Stimulated activated CD4-positive, alpha-beta T cell treated with anti-CD3 and anti-CD28 coated beads, TNF-alpha, amount 100 ng/mL, for 48 hours (primary cell): Measurements from ENCODE around the gene ZNF215.
"Not testable (repeated sequence)": the region's sequence is repeated elsewhere in the genome, so short reads cannot be mapped to it uniquely, and the experiment has no call there.

Experiments
- DNase-seq, 3 donors: peaks; one replicate each; pipeline ENCODE4 v3.0.0-alpha.2; 2020; ENCODE audit warnings: low read depth in 3 of 3

ZNF215 gene

DNA sequence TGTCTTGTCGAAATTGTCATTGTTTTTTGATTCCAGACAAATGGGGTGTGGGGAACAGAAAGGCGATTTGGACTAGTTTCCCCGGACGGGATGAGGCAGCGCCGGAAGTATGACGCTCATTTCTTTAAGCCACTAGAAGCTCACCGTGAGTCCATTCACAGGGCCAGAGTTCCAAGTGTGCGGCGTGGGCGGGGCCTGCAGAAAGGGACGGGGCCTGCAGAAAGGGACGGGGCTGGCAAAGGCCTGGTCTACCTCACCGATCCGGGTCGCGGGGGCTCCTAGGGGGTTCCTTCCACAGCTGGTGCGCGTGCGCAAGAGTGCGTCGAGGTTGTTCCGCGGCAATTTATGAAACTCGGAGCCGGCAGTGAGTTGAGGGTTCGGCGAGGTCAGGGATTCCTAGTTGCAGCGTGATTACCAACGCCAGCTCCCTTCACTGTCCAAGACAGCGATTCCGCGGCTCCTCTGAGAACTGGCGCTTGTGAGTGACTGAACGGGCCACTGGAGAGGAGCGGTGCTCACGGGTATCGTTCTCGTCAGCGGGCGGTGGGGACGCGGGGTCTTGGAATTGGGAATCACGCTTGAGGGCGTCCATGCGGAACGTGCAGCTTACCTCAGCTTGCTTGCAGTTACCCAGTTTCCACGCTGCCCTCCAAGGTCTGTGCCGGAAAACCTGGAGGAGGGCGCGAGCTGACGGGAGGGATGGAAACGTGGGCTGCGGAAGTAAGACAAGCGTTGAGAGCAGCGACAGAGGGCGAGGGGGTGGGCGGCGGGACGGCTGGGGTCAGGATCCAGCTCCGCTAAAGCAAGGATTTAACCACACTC is at the start of gene ZNF215:
ZNF215 (plus strand) TSS at position 219 of the 822 bp plus-strand sequence. CDS start 5,847 bp downstream, outside the sequence.
- DNase-seq: peak; percentile 1 to 49 (median 13)

- no peak for DNase-seq
These were observed 49.3 kb upstream of the ZNF215 start for GRCh38 chr11:6876914-6877313.

- DNase-seq: no peak
These were observed 43.5 kb upstream of the ZNF215 start for GRCh38 chr11:6882751-6883150.

DNA sequence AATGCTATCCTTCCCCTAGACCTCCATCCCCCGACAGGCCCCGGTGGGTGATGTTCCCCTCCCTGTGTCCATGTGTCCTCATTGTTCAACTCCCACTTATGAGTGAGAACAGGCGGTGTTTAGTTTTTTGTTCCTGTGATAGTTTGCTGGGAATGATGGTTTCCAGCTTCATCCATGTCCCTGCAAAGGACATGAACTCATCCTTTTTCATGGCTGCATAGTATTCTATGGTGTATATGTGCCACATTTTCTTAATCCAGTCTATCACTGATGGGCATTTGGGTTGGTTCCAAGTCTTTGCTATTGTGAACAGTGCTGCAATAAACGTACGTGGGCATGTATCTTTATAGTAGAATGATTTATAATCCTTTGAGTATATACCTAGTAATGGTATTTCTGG is 38.5 kb upstream of the ZNF215 start:
- not testable (repeated sequence) for DNase-seq

GRCh38 chr11:6888830-6889229 is 37.4 kb upstream of the ZNF215 start:
- no peak for DNase-seq

DNA sequence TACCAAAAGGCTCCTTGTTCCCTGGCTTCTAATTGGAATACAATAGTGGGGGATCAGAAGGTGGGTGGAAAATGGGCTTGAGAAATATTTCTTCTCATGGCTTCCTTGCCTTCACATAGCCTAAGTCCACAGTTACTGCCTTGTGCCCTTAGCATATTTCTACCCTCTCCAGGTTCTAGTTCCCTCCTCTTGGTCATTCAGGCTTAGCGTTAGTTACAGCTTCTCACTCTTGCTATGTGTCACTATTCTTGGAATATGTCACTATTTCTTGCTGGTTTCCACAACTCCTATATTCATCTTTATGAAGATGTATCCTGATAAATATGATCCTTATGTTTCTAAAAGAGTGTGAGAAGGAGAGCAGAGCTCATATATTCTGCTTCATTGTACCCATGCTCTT is 36.4 kb upstream of the ZNF215 start:
- DNase-seq: no peak

DNA sequence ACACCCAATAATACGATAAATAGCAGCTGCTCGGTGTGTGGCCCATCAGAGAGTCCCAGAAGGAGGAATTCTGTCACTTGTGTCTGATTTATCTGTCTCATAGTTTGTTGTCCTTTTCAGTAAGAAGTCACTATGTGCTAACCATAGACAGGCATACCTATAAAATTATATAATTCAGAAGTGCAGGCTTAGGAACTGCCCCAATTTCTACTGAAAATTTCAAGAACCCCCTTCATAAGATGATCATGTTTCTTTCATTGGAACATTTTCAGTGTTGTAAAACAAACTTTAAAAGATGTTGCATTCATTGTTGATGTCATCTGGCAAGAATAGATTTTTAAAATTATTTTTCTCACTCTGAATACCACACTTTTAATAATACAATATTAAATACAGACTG is 33.8 kb upstream of the ZNF215 start, which contains the start of gene OR2D2:
OR2D2 (minus strand) TSS at position 101 of the 400 bp plus-strand sequence; CDS start at position 101, 0 bp downstream.
- no peak for DNase-seq

DNA sequence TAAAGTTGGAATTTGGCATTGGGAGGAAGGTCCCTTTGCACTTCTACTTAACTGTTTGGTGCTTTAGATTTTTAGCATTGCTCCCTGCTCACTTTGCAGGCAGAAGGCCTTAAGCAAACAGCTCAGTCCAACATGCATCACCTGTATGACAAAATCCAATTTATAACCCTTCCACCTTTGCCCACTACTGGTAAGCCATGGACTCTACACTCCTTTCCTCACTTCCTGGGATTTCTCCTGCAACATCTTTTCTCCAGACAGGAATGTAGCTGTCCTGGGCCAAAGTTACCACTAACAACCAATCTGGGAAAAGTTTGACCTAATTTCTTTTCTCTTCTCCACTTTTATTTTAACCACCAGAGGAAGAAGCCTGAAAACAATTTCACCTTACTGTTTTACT is 32.1 kb upstream of the ZNF215 start:
- DNase-seq: no peak

- DNase-seq: no peak
These were observed 31.2 kb upstream of the ZNF215 start for GRCh38 chr11:6895010-6895409.

GRCh38 chr11:6898911-6899310 is 27.3 kb upstream of the ZNF215 start:
- DNase-seq: no peak

GRCh38 chr11:6900327-6900999 is 25.8 kb upstream of the ZNF215 start:
- DNase-seq: no peak

DNA sequence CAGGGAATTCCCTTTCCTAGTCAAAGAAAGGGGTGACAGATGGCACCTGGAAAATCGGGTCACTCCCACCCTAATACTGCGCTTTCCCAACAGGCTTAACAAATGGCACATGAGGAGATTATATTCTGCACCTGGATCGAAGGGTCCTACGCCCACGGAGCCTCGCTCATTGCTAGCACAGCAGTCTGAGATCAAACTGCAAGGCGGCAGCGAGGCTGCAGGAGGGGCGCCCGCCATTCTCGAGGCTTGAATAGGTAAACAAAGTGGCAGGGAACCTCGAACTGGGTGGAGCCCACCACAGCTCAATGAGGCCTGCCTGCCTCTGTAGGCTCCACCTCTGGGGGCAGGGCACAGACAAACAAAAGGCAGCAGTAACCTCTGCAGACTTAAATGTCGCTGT is 21.4 kb upstream of the ZNF215 start:
- DNase-seq: not testable (repeated sequence)

DNA sequence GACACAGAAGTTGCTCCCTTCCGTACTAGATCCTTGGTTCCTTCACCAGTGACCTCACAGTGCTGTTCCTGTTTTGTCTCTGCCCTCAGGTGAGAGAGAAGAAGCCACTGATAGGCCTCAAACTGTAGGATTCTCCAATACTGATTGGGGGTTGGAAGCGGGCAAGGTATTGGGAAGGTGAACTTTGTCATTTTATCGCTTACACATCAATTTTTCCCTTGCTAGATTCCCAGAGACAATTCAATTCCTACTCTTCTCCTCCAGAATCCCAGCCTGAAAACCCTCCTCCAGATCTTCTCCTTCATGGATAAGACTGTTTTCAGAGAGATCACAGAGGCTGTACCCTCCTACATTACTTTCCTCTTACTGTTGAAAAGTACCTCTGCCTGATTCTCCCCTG is 14.8 kb upstream of the ZNF215 start:
- no peak for DNase-seq

- no peak for DNase-seq
These were observed 14.3 kb upstream of the ZNF215 start for GRCh38 chr11:6911948-6912347.

DNA sequence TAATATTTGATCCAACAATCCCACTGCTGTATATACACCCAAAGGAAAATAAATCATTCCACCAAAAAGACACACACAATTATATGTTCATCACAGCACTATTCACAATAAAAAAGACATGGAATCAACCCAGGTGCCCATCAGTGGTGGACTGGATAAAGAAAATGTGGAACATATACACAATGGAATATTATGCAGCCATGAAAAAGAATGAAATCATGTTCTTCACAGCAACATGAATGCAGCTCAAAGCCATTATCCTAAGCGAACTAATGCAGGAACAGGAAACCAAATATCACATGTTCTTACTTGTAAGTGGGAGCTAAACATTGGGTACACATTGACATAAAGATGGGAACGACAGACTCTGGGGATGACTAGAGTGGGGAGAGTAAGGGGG is 6.5 kb upstream of the ZNF215 start:
- no peak for DNase-seq

- no peak for DNase-seq
These were observed 5.5 kb upstream of the ZNF215 start, which contains the start of gene OR2D3 for GRCh38 chr11:6920702-6921101. TSS of gene OR2D3 (plus strand) at chr11:6921002. CDS start at chr11:6921002, 0 bp downstream.

DNA sequence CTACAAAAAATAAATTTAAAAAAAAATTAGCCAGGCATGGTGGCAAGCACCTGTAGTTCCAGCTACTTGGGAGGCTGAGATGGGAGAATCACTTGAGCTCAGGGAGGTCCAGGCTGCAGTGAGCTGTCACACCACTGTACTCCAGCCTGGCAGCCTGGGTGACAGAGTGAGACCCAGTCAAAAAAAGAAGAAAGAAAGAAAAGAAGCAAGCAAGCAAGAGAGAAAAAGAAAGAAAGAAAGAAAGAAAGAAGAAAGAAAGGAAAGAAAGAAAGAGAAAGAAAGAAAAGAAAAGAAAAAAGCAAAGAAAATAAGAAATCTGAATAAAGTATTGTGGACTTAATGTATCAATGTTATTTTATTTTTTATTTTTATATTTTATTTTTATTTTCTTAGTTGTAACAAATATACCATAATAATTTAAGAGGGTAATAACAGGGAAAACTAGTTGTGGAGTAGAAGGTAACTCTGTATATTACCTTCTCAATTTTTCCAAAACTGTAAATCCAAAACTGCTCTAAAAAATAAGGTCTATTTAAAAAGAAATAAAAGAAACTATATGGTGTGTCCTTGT is 1.1 kb upstream of the ZNF215 start:
- no peak for DNase-seq

GRCh38 chr11:6925636-6926207 is 504 bp upstream of the ZNF215 start:
- DNase-seq: no peak

- DNase-seq: no peak
These were observed 898 bp downstream of the ZNF215 start for GRCh38 chr11:6927030-6927617.

GRCh38 chr11:6928916-6929315 is 2.7 kb downstream of the ZNF215 start:
- DNase-seq: no peak

GRCh38 chr11:6931146-6931713 is 5.0 kb downstream of the ZNF215 start:
- DNase-seq: no peak

DNA sequence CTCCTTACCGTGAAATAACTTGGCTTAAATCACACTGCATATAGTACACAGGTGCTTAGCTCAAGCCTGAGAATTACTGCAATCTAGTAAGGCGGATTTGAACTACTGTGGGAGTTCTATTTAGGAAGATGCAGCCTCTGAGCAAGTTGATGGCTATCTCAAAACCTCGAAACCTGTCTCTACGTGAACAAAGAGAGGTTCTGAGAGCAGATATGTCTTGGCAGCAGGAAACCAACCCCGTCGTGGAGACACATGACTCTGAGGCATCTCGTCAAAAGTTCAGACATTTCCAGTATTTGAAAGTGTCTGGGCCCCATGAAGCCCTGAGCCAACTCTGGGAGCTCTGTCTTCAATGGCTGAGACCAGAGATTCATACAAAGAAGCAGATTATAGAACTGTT is 5.9 kb downstream of the ZNF215 start:
- DNase-seq: no peak
